Liver (tissue), 9 donors: ENCODE results near the gene ZSWIM7. TPM values are rescaled to one million over a fixed set of nuclear protein-coding genes. Genes with fewer than 3 reads are reported as not detected.
A peak's percentile ranks its signal among the peaks of the same experiment; 100 is the strongest.
"Not testable (repeated sequence)": the region's sequence is repeated elsewhere in the genome, so short reads cannot be mapped to it uniquely, and the experiment has no call there.

ENCODE experiments used
- DNase-seq: peaks from one replicate; pipeline ENCODE4 v3.0.0-alpha.2; 2017; ENCODE audit warnings: low spot score
- H3K27ac ChIP-seq, 2 donors: one replicate each; pipeline ENCODE4 v1.7.0; 2013; ENCODE audit warnings: inconsistent platforms in 2 of 2, low read length in 2 of 2, control low read depth in 1 of 2, low read depth in 1 of 2, mild to moderate bottlenecking in 1 of 2
- H3K27me3 ChIP-seq, 4 donors: one replicate each; pipeline versions ENCODE4 v1.6.1 to v1.7.0; 2013; ENCODE audit warnings: low read length in 3 of 4, inconsistent platforms in 1 of 4, mild to moderate bottlenecking in 1 of 4, moderate library complexity in 1 of 4; ENCODE audit not compliant: control insufficient read depth in 4 of 4, insufficient read depth in 4 of 4
- H3K36me3 ChIP-seq, 4 donors: one replicate each; pipeline versions ENCODE4 v1.6.1 to v1.7.0; 2013; ENCODE audit warnings: low read length in 3 of 4, mild to moderate bottlenecking in 3 of 4, low read depth in 1 of 4, moderate library complexity in 1 of 4; ENCODE audit not compliant: control insufficient read depth in 4 of 4, insufficient read depth in 3 of 4
- H3K4me1 ChIP-seq, 4 donors: one replicate each; pipeline versions ENCODE4 v1.6.1 to v1.7.0; 2013; ENCODE audit warnings: low read length in 3 of 4, mild to moderate bottlenecking in 3 of 4, moderate library complexity in 1 of 4; ENCODE audit not compliant: control insufficient read depth in 4 of 4, insufficient read depth in 4 of 4
- H3K4me3 ChIP-seq, 3 donors: one replicate each; pipeline versions ENCODE4 v1.6.1 to v1.7.0; 2013; ENCODE audit warnings: low read length in 3 of 3, control low read depth in 1 of 3, low read depth in 1 of 3, mild to moderate bottlenecking in 1 of 3
- H3K9ac ChIP-seq, 2 donors: one replicate each; pipeline ENCODE4 v1.7.0; 2013; ENCODE audit warnings: low read length in 2 of 2, mild to moderate bottlenecking in 2 of 2, moderate library complexity in 2 of 2, control low read depth in 1 of 2, low read depth in 1 of 2
- H3K9me3 ChIP-seq, 4 donors: one replicate each; pipeline versions ENCODE4 v1.6.1 to v1.7.0; 2013; ENCODE audit warnings: low read length in 3 of 4; ENCODE audit not compliant: control insufficient read depth in 4 of 4
- FOXA1 ChIP-seq: IDR thresholded peaks from 2 replicates; pipeline ENCODE4 v1.6.1; 2016; ENCODE audit warnings: antibody characterized with exemption
- HNF4A ChIP-seq, 2 donors: conservative IDR thresholded peaks; 2 replicates each; pipeline ENCODE4 v1.6.1; 2016; ENCODE audit warnings: antibody characterized with exemption in 2 of 2, mild to moderate bottlenecking in 2 of 2
- HNF4G ChIP-seq: IDR thresholded peaks from 2 replicates; pipeline ENCODE4 v1.6.1; 2016; ENCODE audit warnings: antibody characterized with exemption
- NR2F2 ChIP-seq: IDR thresholded peaks from 2 replicates; pipeline ENCODE4 v1.6.1; 2016; ENCODE audit warnings: antibody characterized with exemption
- RAD21 ChIP-seq, 2 donors: IDR thresholded peaks; 2 replicates each; pipeline ENCODE4 v1.6.1; 2016; ENCODE audit warnings: antibody characterized with exemption in 2 of 2, mild to moderate bottlenecking in 2 of 2
- RXRA ChIP-seq, 2 donors: IDR thresholded peaks; 2 replicates each; pipeline ENCODE4 v1.6.1; 2017 to 2018; ENCODE audit warnings: antibody characterized with exemption in 2 of 2, mild to moderate bottlenecking in 1 of 2
- SP1 ChIP-seq: IDR thresholded peaks from 2 replicates; pipeline ENCODE4 v1.6.1; 2018; ENCODE audit warnings: antibody characterized with exemption, mild to moderate bottlenecking
- TAF1 ChIP-seq: conservative IDR thresholded peaks from 2 replicates; pipeline ENCODE4 v1.6.1; 2016; ENCODE audit warnings: antibody characterized with exemption, mild to moderate bottlenecking
- YY1 ChIP-seq: IDR thresholded peaks from 2 replicates; pipeline ENCODE4 v1.6.1; 2016; ENCODE audit warnings: antibody characterized with exemption, mild to moderate bottlenecking
- WGBS: extraction: QIAGEN DNeasy Blood & Tissue Kit; methylation state at CpG from one replicate; pipeline ENCODE4 v1.1.7; 2013; 5-methylcytosine and 5-hydroxymethylcytosine counted together
- polyA plus RNA-seq, 2 donors: library from polyadenylated mRNA; stranded (reverse) in 1 of 2; unstranded in 1 of 2; fragments of 200-250 nt in 1 of 2; fragments of >200 nt in 1 of 2; fragmentation: Nextera tagmentation in 1 of 2; extraction: Ambion mirVana in 1 of 2; gene quantifications; one replicate each; pipeline versions ENCODE4 v1.2.1 to v1.2.3, GENCODE V29; 2013 to 2015
- total RNA-seq, 2 donors: library from RNA; depleted of rRNA; stranded (reverse); fragments of >200 nt; gene quantifications; one replicate each; pipeline ENCODE4 v1.2.3, GENCODE V29; 2014
- TF ChIP-seq, protein P1 (sequence below): IDR thresholded peaks from 2 replicates; pipeline ENCODE4 v1.6.1; 2016; ENCODE audit warnings: antibody characterized with exemption, mild to moderate bottlenecking
- TF ChIP-seq, protein P2 (sequence below): fragments of 150-350 bp; IDR thresholded peaks from 2 replicates; pipeline ENCODE4 v1.5.1; 2017; ENCODE audit warnings: improper control_type of control experiment, low read depth, low read length; ENCODE audit not compliant: missing input control
- donor health status: healthy.
- donor health status: healthy.
- donor health status: healthy.
- donor health status: healthy.
- donor health status: healthy.

The ZSWIM7 gene
- total and polyA plus RNA-seq, 4 donors: 7.1 to 27.0 (median 13.8) TPM

DNA sequence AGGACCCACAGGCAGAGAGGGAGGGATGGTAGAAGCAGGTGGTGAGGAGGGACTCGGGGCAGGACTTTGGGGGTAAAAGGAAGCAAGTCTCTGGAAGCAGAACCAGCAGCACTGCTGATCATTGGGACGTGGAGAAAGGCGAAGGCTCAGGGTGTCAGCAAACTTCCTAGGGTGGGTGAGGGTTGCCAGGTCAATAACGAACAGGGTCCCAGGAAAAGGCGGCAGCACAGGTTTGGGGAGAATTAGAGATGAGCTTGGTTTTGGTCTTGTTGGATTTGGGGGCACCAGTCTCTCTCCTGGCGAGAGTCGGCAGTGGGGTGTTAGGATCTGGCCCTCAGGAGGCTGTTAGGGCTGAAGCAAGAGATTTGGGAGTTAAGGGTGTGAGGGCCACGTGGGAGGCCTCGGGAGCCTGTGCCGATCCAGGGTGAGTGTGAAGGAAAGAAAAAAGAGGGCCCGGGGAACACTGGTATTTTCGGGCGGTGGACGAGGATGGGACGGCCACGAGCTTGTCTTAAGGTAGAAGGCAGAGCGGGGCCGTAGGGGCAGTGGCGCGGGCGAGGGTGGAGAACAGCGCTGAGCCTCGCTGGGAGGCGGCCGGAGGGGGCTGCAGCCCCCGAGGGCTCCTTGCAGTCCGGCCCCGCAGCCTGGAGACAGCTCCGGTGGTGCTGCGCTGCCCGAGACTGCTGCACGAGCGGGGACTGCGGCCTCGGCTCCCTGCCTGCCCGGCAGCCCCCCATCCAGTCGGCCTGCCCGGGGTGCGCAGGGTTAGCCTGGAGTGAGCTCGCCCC is 55.3 kb downstream of the ZSWIM7 start:
- Histone ChIP-seq H3K27ac (peak overlapping the region in 1 of 2 donors; percentile 12), H3K27me3 (no peaks in the 10 kb centered on the region), H3K4me1 (peaks cover 8 to 16% (median 14%) of the 10 kb centered on the region in 4 donors), H3K9ac (no peak overlapping the region), H3K9me3 (no peaks in the 10 kb centered on the region), H3K4me3 (peak overlapping the region in 2 of 3 donors; percentile 51 to 62), H3K36me3 (no peaks in the 10 kb centered on the region)
- TF ChIP-seq, protein P1, sequence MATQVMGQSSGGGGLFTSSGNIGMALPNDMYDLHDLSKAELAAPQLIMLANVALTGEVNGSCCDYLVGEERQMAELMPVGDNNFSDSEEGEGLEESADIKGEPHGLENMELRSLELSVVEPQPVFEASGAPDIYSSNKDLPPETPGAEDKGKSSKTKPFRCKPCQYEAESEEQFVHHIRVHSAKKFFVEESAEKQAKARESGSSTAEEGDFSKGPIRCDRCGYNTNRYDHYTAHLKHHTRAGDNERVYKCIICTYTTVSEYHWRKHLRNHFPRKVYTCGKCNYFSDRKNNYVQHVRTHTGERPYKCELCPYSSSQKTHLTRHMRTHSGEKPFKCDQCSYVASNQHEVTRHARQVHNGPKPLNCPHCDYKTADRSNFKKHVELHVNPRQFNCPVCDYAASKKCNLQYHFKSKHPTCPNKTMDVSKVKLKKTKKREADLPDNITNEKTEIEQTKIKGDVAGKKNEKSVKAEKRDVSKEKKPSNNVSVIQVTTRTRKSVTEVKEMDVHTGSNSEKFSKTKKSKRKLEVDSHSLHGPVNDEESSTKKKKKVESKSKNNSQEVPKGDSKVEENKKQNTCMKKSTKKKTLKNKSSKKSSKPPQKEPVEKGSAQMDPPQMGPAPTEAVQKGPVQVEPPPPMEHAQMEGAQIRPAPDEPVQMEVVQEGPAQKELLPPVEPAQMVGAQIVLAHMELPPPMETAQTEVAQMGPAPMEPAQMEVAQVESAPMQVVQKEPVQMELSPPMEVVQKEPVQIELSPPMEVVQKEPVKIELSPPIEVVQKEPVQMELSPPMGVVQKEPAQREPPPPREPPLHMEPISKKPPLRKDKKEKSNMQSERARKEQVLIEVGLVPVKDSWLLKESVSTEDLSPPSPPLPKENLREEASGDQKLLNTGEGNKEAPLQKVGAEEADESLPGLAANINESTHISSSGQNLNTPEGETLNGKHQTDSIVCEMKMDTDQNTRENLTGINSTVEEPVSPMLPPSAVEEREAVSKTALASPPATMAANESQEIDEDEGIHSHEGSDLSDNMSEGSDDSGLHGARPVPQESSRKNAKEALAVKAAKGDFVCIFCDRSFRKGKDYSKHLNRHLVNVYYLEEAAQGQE: no peak
- no peak for TF ChIP-seq HNF4G
- no peak for TF ChIP-seq SP1
- TF ChIP-seq HNF4A (conservative IDR thresholded peaks at IDR 0.05): no peak
- TF ChIP-seq TAF1: no peak
- TF ChIP-seq FOXA1: no peak
- peak in 1 of 2 donors; percentile 6 for TF ChIP-seq RAD21 (IDR thresholded peaks at IDR 0.05)
- no peak for TF ChIP-seq RXRA (IDR thresholded peaks at IDR 0.05)
- WGBS: 19% methylated on average over 40 of the region's 40 CpGs
- no peak for DNase-seq

DNA sequence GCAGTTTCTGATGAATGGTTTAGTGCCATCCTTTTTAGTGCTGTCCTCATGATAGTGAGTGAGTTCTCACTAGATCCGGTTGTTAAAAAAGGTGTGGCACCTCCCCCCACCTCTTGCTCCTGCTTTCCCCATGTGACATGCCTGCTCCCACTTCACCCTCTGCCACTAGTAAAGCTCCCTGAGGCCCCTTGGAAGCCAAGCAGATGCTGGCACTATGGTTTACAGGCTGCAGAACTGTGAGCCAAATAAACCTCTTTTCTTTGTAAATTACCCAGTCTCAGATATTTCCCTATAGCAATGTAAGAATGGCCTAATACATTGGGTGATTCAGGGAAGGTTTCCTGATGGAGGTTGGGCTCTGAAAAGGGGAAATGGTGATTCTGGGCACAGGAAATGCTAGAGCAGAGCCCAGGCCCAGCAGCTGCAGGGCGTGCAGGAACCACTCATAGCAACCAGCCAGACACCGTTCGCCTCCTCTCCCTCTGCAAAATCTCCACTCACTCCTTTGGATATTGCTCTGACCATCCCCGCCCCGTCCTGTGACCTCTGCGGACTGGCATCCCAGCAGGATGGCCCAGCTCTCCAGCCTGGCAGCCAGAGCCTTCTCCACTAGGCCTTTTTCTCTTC is 57.2 kb downstream of the ZSWIM7 start:
- H3K27ac ChIP-seq: no peak overlapping the region
- DNase-seq: no peak
- H3K4me1 ChIP-seq: peaks cover 8 to 16% (median 14%) of the 10 kb centered on the region in 4 donors
- no peaks in the 10 kb centered on the region for H3K9me3 ChIP-seq
- TF ChIP-seq, protein P2, sequence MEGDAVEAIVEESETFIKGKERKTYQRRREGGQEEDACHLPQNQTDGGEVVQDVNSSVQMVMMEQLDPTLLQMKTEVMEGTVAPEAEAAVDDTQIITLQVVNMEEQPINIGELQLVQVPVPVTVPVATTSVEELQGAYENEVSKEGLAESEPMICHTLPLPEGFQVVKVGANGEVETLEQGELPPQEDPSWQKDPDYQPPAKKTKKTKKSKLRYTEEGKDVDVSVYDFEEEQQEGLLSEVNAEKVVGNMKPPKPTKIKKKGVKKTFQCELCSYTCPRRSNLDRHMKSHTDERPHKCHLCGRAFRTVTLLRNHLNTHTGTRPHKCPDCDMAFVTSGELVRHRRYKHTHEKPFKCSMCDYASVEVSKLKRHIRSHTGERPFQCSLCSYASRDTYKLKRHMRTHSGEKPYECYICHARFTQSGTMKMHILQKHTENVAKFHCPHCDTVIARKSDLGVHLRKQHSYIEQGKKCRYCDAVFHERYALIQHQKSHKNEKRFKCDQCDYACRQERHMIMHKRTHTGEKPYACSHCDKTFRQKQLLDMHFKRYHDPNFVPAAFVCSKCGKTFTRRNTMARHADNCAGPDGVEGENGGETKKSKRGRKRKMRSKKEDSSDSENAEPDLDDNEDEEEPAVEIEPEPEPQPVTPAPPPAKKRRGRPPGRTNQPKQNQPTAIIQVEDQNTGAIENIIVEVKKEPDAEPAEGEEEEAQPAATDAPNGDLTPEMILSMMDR: no peak
- TF ChIP-seq YY1: no peak
- H3K9ac ChIP-seq: no peak overlapping the region
- no peaks in the 10 kb centered on the region for H3K36me3 ChIP-seq
- 90% methylated on average over 7 of the region's 7 CpGs for WGBS
- no peak overlapping the region for H3K4me3 ChIP-seq
- no peaks in the 10 kb centered on the region for H3K27me3 ChIP-seq

DNA sequence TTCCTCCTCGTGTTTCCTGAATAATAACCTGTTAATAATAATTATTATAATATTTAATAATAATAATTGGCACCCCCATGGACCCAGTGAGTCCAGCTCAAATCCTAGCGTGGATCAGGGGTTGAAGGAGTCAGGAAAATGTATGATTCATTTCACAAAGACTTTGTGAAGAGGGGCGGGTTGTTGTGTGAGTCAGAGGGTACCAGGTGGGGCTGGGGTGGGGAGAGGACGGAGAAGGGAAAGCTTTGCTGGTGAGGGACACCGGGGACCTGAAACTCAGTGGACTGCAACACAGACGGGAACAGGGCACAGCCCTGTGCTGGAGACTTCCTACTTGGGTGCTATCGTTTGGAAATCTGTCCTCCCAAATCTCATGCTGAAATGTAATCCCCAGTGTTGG is 57.7 kb downstream of the ZSWIM7 start:
- DNase-seq: no peak
- no peaks in the 10 kb centered on the region for H3K27me3 ChIP-seq
- WGBS: 93% methylated on average over 7 of the region's 7 CpGs
- H3K27ac ChIP-seq: no peak overlapping the region
- no peak for TF ChIP-seq NR2F2
- H3K4me3 ChIP-seq: no peak overlapping the region
- no peaks in the 10 kb centered on the region for H3K36me3 ChIP-seq
- no peaks in the 10 kb centered on the region for H3K9me3 ChIP-seq
- peaks cover 8 to 16% (median 14%) of the 10 kb centered on the region in 4 donors for H3K4me1 ChIP-seq
- H3K9ac ChIP-seq: no peak overlapping the region

DNA sequence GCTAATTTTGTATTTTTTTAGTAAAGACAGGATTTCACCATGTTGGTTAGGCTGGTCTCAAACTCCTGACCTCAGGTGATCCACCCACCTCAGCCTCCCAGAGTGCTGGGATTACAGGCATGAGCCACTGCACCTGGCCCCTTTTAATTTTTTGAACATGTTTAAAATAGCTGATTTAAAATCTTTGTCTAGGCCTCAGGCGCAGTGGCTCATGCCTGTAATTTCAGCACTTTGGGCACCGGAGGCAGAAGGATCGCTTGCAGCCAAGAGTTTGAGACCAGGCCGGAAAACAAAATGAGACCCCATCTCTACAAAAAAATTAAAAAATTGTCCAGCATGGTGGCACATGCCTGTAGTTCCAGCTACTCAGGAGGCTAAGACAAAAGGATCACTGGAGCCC is 63.0 kb downstream of the ZSWIM7 start:
- H3K36me3 ChIP-seq, H3K4me3 ChIP-seq, H3K27ac ChIP-seq, H3K9me3 ChIP-seq, H3K27me3 ChIP-seq, DNase-seq, H3K9ac ChIP-seq, H3K4me1 ChIP-seq: not testable (repeated sequence)
- WGBS: 99% methylated on average over 4 of the region's 4 CpGs
